IMR-90 (cell line): ENCODE data around the gene C4B. TPM values are rescaled to one million over a fixed set of nuclear protein-coding genes. Genes with fewer than 3 reads are reported as not detected.
A peak's percentile ranks its signal among the peaks of the same experiment; 100 is the strongest.

ENCODE experiments used
- ATAC-seq: fragments of 200-7000 bp; cut with Tn5 transposase; 2 replicates; pipeline ENCODE4 v1.9.1; 2020; ENCODE audit warnings: low read depth, mild to moderate bottlenecking, moderate library complexity
- BruUV-seq: library from RNA; stranded (reverse); fragments of 400-500 nt; replicated peaks from 2 replicates; lab custom pipeline; 2021; lab: Mats Ljungman, UMichigan
- CTCF ChIA-PET: fragments of 300-600 bp; formaldehyde crosslinking; extraction: SDS; loops from one replicate; lab custom pipeline; 2021; ENCODE audit warnings: antibody characterized with exemption; lab: Yijun Ruan, JAX
- POLR2A ChIA-PET: fragments of 300-600 bp; sonication (Branson Sonifier 250); formaldehyde crosslinking; loops from one replicate; lab custom pipeline; 2022; ENCODE audit warnings: antibody characterized with exemption; ENCODE audit not compliant: unreplicated experiment; lab: Charles Lee
- DNase-seq: peaks from one replicate; pipeline ENCODE4 v3.0.0; 2013
- H2AFZ ChIP-seq: replicated peaks from 2 replicates; pipeline ENCODE3; 2013; ENCODE audit warnings: low read length, mild to moderate bottlenecking; ENCODE audit not compliant: poor library complexity
- H2AK5ac ChIP-seq: 2 replicates; pipeline ENCODE4 v1.6.1; 2013; ENCODE audit warnings: low read depth, low read length, inconsistent platforms
- H2AK9ac ChIP-seq: replicated peaks from 2 replicates; pipeline ENCODE3; 2013; ENCODE audit warnings: mild to moderate bottlenecking, low read depth, low read length, moderate library complexity; ENCODE audit not compliant: poor library complexity
- H2BK120ac ChIP-seq: 2 replicates; pipeline ENCODE4 v1.6.1; 2013; ENCODE audit warnings: low read depth, low read length, inconsistent platforms
- H2BK15ac ChIP-seq: 3 replicates; pipeline ENCODE4 v1.6.1; 2013; ENCODE audit warnings: low read depth, low read length, inconsistent platforms
- H2BK20ac ChIP-seq: 2 replicates; pipeline ENCODE4 v1.6.1; 2013; ENCODE audit warnings: low read depth, mild to moderate bottlenecking, inconsistent platforms, low read length, moderate library complexity
- H2BK5ac ChIP-seq: 2 replicates; pipeline ENCODE4 v1.6.1; 2013; ENCODE audit warnings: mild to moderate bottlenecking, low read depth, low read length, inconsistent platforms; ENCODE audit not compliant: poor library complexity, severe bottlenecking
- H3K14ac ChIP-seq: replicated peaks from 2 replicates; pipeline ENCODE4 v1.6.1; 2013; ENCODE audit warnings: low read depth, low read length, inconsistent platforms
- H3K18ac ChIP-seq: 2 replicates; pipeline ENCODE4 v1.6.1; 2013; ENCODE audit warnings: low read depth, low read length, control low read depth
- H3K23ac ChIP-seq: 2 replicates; pipeline ENCODE4 v1.6.1; 2013; ENCODE audit warnings: low read depth, low read length, inconsistent platforms
- H3K27ac ChIP-seq: 2 replicates; pipeline ENCODE4 v1.5.1; 2013; ENCODE audit warnings: mild to moderate bottlenecking, control low read depth, low read length; ENCODE audit not compliant: insufficient read depth
- H3K27me3 ChIP-seq: 2 replicates; pipeline ENCODE4 v1.6.1; 2013; ENCODE audit warnings: low read length; ENCODE audit not compliant: control insufficient read depth, insufficient read depth
- H3K36me3 ChIP-seq: 2 replicates; pipeline ENCODE4 v1.6.1; 2013; ENCODE audit warnings: low read length, mixed read lengths; ENCODE audit not compliant: control insufficient read depth, insufficient read depth
- H3K4ac ChIP-seq: 2 replicates; pipeline ENCODE4 v1.6.1; 2013; ENCODE audit warnings: low read depth, low read length, inconsistent platforms
- H3K4me1 ChIP-seq: 2 replicates; pipeline ENCODE4 v1.6.1; 2013; ENCODE audit warnings: low read length, mixed read lengths; ENCODE audit not compliant: control insufficient read depth, insufficient read depth
- H3K4me2 ChIP-seq: 2 replicates; pipeline ENCODE4 v1.6.1; 2013; ENCODE audit warnings: low read depth, mild to moderate bottlenecking, control low read depth, low read length, moderate library complexity
- H3K4me3 ChIP-seq: 2 replicates; pipeline ENCODE4 v1.5.1; 2013; ENCODE audit warnings: low read depth, mild to moderate bottlenecking, control low read depth, low read length, moderate library complexity; ENCODE audit not compliant: insufficient read depth
- H3K56ac ChIP-seq: 2 replicates; pipeline ENCODE4 v1.6.1; 2013; ENCODE audit warnings: low read length, inconsistent platforms; ENCODE audit not compliant: insufficient read depth; ENCODE audit errors: extremely low read depth
- H3K79me1 ChIP-seq, 2 experiments: 2 replicates each; pipeline ENCODE4 v1.6.1; 2013; ENCODE audit warnings: low read length in 2 of 2, inconsistent platforms in 1 of 2, low read depth in 1 of 2
- H3K9ac ChIP-seq: 2 replicates; pipeline ENCODE4 v1.6.1; 2013; ENCODE audit warnings: low read depth, low read length, control low read depth
- H3K9me1 ChIP-seq: 2 replicates; pipeline ENCODE4 v1.6.1; 2013; ENCODE audit warnings: low read length, inconsistent platforms; ENCODE audit not compliant: insufficient read depth
- H3K9me3 ChIP-seq: 2 replicates; pipeline ENCODE4 v1.6.1; 2013; ENCODE audit warnings: low read length; ENCODE audit not compliant: control insufficient read depth, insufficient read depth
- H4K20me1 ChIP-seq: 2 replicates; pipeline ENCODE4 v1.6.1; 2013; ENCODE audit warnings: low read length, inconsistent platforms; ENCODE audit not compliant: insufficient read depth
- H4K5ac ChIP-seq: 2 replicates; pipeline ENCODE4 v1.6.1; 2013; ENCODE audit warnings: mild to moderate bottlenecking, low read depth, low read length, control low read depth
- H4K8ac ChIP-seq, 2 experiments: 2 replicates each; pipeline ENCODE4 v1.6.1; 2013; ENCODE audit warnings: low read depth in 2 of 2, low read length in 2 of 2, control low read depth in 1 of 2, inconsistent platforms in 1 of 2
- H4K91ac ChIP-seq: 2 replicates; pipeline ENCODE4 v1.6.1; 2013; ENCODE audit warnings: low read depth, low read length, inconsistent platforms; ENCODE audit not compliant: insufficient read depth
- CEBPB ChIP-seq: IDR thresholded peaks from 2 replicates; pipeline ENCODE4 v1.6.1; 2012; ENCODE audit warnings: low read depth, low read length, improper control_type of control experiment
- CHD1 ChIP-seq: IDR thresholded peaks from 2 replicates; pipeline ENCODE4 v1.6.1; 2012; ENCODE audit warnings: low read depth, low read length, improper control_type of control experiment
- MAFK ChIP-seq: IDR thresholded peaks from 2 replicates; pipeline ENCODE4 v1.6.1; 2012; ENCODE audit warnings: low read depth, low read length, improper control_type of control experiment
- NFE2L2 ChIP-seq: fragments of 150-350 bp; IDR thresholded peaks from 2 replicates; pipeline ENCODE4 v1.6.1; 2016; ENCODE audit warnings: low read depth, mild to moderate bottlenecking, low read length
- POLR2A ChIP-seq: IDR thresholded peaks from 2 replicates; pipeline ENCODE4 v1.6.1; 2012; ENCODE audit warnings: mild to moderate bottlenecking, low read depth, low read length
- RAD21 ChIP-seq: IDR thresholded peaks from 2 replicates; pipeline ENCODE4 v1.6.1; 2012; ENCODE audit warnings: low read length, improper control_type of control experiment
- RCOR1 ChIP-seq: IDR thresholded peaks from 2 replicates; pipeline ENCODE4 v1.6.1; 2012; ENCODE audit warnings: mild to moderate bottlenecking, low read length, improper control_type of control experiment; ENCODE audit not compliant: insufficient replicate concordance
- SMC3 ChIP-seq: fragments of 150-350 bp; IDR thresholded peaks from 2 replicates; pipeline ENCODE4 v1.6.1; 2016; ENCODE audit warnings: low read depth, mild to moderate bottlenecking, antibody characterized with exemption, low read length, moderate library complexity
- WGBS, 2 experiments: methylation state at CpG; one replicate each; pipeline versions ENCODE4 v1.1.5 to v1.1.7; 2013; ENCODE audit warnings: missing lambda C conversion rate in 2 of 2; ENCODE audit not compliant: insufficient read length in 1 of 2; ENCODE audit errors: extremely low coverage in 2 of 2; 5-methylcytosine and 5-hydroxymethylcytosine counted together
- dilution Hi-C: fragments of 300-500 bp; cut with HindIII; formaldehyde crosslinking; loops from one replicate; pipeline ENCODE4 v1.14.3; 2018; ENCODE audit warnings: low sequenced_read_pairs; ENCODE audit not compliant: unreplicated experiment
- in situ Hi-C: fragments of 300-500 bp; cut with MboI; formaldehyde crosslinking; loops from 3 replicates; pipeline ENCODE4 v1.14.3; 2019; ENCODE audit warnings: low sequenced_read_pairs, inconsistent platforms, mixed read lengths
- intact Hi-C: fragments of 100-400 bp; cut with micrococcal nuclease; formaldehyde crosslinking; loops from 2 replicates; pipeline ENCODE4 v1.10.0; 2022
- polyA plus RNA-seq, 3 experiments: library from polyadenylated mRNA; depleted of rRNA; stranded (reverse); fragments of >200 nt; gene quantifications; 2 replicates each; pipeline ENCODE4 v1.2.3, GENCODE V29; 2012; ENCODE audit warnings: low replicate concordance in 1 of 3
- total RNA-seq: library from RNA; depleted of rRNA; stranded (reverse); fragments of >200 nt; gene quantifications from 2 replicates; pipeline ENCODE4 v1.2.3, GENCODE V29; 2012

The C4B gene
- total and polyA plus RNA-seq, 2 of the 4 experiments (the other 2 are of a cell fraction): 0.54 to 4.2 TPM

- ATAC-seq: no peak
- no peak overlapping the region for H3K18ac ChIP-seq
- peak overlapping the region; percentile 70 for H4K91ac ChIP-seq
- peak overlapping the region; percentile 18; the same call in 2 of the 3 replicates for H2BK15ac ChIP-seq
- no TSS peak for BruUV-seq
- no peak overlapping the region for H2AFZ ChIP-seq
- peaks cover 31% of the 10 kb centered on the region for H3K4me1 ChIP-seq
- no peaks in the 10 kb centered on the region for H3K9me3 ChIP-seq
- H3K27ac ChIP-seq: no peak overlapping the region
- peak overlapping the region; percentile 74 for H2BK20ac ChIP-seq
- dilution Hi-C loops (no loop called here), intact Hi-C loops (no loop called here), in situ Hi-C loops (no loop called here)
- H2AK5ac ChIP-seq: peak overlapping the region; percentile 79
- H2AK9ac ChIP-seq: peak overlapping the region; percentile 34
- peak overlapping the region; percentile 37; the same call in 1 of the 2 replicates for H3K14ac ChIP-seq
- peak overlapping the region; percentile 81 for H2BK120ac ChIP-seq
- no peak overlapping the region for H3K4me3 ChIP-seq
- ChIA-PET CTCF (interaction anchor here (1.0 kb wide), 1 partner anchor 35 kb away, joined by 3 read pairs; no protein-coding TSS in a partner anchor), POLR2A (no interaction called here)
- no peaks in the 10 kb centered on the region for H3K36me3 ChIP-seq
- DNase-seq: no peak
- peaks cover 24% of the 10 kb centered on the region for H3K9me1 ChIP-seq
- peak overlapping the region; percentile 68 for H3K4ac ChIP-seq
- no peaks in the 10 kb centered on the region for H3K79me1 ChIP-seq
- H2BK5ac ChIP-seq: no peak overlapping the region
- WGBS, 2 experiments: 87% methylated on average over 4 of the region's 6 CpGs; no CpG with 5 or more reads in 1 of the 2 experiments
- H3K23ac ChIP-seq: peak overlapping the region; percentile 0; the same call in 1 of the 2 replicates
- TF ChIP-seq RCOR1 (no peak), POLR2A (no peak), CHD1 (no peak), MAFK (no peak), CEBPB (no peak), SMC3 (no peak), NFE2L2 (no peak), RAD21 (no peak)
- peak overlapping the region in 1 of 2 experiments; percentile 0; a peak in 2 of 4 replicates for H4K8ac ChIP-seq
- no peak overlapping the region for H3K9ac ChIP-seq
- no peak overlapping the region for H3K56ac ChIP-seq
- H3K27me3 ChIP-seq: peaks cover 26% of the 10 kb centered on the region
- H4K5ac ChIP-seq: no peak overlapping the region
- peaks cover 7% of the 10 kb centered on the region for H4K20me1 ChIP-seq
- no peak overlapping the region for H3K4me2 ChIP-seq
Measured at GRCh38 chr6:32082478-32082877, 67.9 kb downstream of the C4B start.
